Adrenal gland (tissue), 5 donors: Measurements from ENCODE around the gene COL9A3.

ENCODE experiments used
- CTCF ChIP-seq, 6 experiments: fragments of 450-650 bp in 4 of 6; fragments of 200-600 bp in 2 of 6; sonication (generic) in 1 of 6; IDR thresholded peaks; 1 replicate in 5 of 6; 2 replicates in 1 of 6; pipeline versions ENCODE4 v1.5.1 to v1.8.0; 2016 to 2021; ENCODE audit warnings: antibody characterized with exemption in 6 of 6, mild to moderate bottlenecking in 2 of 6, moderate library complexity in 1 of 6
- POLR2A ChIP-seq, 2 donors: fragments of 450-650 bp; IDR thresholded peaks; one replicate each; pipeline ENCODE4 v1.6.1; 2017; ENCODE audit warnings: antibody characterized with exemption in 2 of 2, mild to moderate bottlenecking in 2 of 2, moderate library complexity in 1 of 2
- donor health status: DM: no; HTN: no; CAD: no.

GRCh38 chr20:62844182-62844581 lies 27.3 kb downstream of the COL9A3 start:
- no peak for TF ChIP-seq CTCF (IDR thresholded peaks at IDR 0.05)
- TF ChIP-seq POLR2A (IDR thresholded peaks at IDR 0.05), result no peak
